GM18499 (cell line): ENCODE results near the gene HS6ST1.

Experiments
- ATAC-seq: cut with Tn5 transposase; IDR thresholded peaks from one replicate; pipeline ENCODE4 v1.9.1; 2021; ENCODE audit warnings: moderate number of reproducible peaks; ENCODE audit not compliant: insufficient read depth, unreplicated experiment

Gene HS6ST1

GRCh38 chr2:128301021-128301420 is 17.6 kb downstream of the HS6ST1 start:
- no peak for ATAC-seq

- no peak for ATAC-seq
Observed at GRCh38 chr2:128300151-128301020, 18.3 kb downstream of the HS6ST1 start.

- ATAC-seq: no peak
Observed at GRCh38 chr2:128299628-128300027, 19.0 kb downstream of the HS6ST1 start.

- no peak for ATAC-seq
Observed at GRCh38 chr2:128298846-128299507, 19.7 kb downstream of the HS6ST1 start.

DNA sequence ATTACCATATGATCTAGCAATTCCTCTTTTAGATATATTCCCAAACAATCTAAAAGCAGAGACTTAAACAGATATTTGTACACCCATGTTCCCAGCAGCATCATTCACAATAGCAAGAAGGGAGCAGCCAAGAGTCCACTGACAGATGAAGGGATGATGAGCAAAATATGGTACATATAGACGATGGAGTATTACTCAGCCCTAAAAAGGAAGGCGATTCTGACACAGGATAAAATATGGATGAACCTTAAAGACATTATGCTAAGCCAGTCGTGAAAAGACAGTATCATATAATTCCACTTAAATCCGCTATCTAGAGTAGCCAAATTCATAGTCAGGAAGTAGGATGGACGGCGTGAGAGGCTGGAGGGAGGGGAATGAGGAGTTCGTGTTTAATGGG is 20.4 kb downstream of the HS6ST1 start:
- ATAC-seq: no peak

DNA sequence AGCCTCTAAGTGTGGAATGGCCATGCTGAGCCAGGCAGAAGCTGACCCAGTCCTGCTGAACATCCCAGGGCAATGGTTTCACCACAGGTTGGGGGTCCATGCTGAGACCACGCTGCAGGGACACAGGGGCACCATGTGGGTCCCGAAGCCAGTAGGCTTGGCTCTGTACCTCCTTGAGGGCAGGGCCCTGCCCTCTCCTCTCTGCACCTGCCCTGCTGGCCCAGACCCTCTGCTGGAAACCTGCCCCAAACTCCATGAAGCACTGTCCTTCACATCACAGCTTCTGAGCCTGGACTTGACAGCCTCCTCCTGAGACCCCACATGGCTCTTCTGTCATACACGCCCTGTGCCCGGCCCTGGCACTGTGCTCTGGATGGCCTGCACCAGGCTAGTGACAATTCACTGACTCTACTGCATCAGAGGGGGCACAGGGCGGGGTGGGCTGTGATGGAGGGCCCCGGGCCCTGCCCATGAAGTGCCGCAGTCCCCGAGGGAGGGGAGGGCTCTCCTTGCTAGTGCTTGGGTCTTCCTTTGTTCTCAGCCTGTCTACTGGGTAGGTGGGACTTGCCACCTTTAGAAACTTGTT is 24.7 kb downstream of the HS6ST1 start:
- no peak for ATAC-seq

DNA sequence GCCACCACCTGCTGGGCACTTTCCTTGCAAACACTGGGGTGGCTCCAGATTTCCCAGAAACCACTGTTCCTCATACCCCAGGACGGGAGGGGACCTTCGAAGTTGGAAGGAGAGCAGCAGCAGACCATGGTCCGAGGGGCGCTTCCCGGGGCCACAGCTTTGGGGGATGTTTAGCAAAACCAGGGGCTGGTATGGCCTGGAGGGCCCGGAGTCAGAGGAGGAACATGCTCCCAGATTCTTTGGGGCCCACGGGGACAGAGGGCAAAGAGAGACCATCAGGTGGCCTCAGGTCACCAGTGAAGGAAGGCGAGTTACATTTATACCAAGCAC is 25.3 kb downstream of the HS6ST1 start:
- ATAC-seq: no peak

DNA sequence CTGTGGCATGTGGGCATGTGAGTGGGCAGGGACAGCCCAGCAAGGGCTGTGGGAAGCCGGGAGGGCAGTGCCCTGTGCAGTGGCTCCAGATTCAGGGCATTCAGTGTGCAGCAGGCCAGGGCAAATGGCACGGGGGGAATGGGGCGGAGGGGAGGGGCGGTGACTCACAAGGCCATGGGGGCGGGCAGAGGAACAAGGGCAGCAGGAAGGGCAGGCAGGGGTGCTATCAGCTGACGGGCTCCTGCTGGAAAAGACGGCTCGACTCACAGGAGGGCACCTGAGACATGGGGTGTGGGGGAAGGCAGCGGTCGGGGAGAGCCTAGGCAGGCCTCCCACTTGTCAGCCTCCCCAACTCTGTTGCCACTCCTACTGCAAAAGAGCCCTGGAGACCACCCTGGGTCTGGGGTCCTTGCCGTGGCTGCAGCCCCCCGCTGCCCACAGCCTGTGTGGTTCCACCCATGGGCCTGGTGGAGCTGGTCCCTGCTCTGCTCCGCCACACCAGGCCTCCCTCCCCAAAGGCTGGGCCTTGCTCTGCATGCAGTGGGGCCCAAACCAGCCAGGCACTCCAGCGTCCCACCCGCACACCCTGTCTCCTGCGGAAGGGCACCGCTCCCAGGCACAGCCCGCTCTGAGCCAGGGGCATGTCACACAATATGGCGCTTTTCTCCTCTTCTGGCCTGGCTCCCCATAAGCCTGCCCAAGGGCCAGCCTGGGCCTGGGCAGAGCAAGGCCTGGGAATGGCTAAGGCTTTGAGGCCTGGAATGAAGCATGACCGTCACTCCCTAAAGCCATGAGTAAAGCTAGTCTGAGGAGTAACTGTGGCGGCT is 25.9 kb downstream of the HS6ST1 start:
- ATAC-seq: no peak

DNA sequence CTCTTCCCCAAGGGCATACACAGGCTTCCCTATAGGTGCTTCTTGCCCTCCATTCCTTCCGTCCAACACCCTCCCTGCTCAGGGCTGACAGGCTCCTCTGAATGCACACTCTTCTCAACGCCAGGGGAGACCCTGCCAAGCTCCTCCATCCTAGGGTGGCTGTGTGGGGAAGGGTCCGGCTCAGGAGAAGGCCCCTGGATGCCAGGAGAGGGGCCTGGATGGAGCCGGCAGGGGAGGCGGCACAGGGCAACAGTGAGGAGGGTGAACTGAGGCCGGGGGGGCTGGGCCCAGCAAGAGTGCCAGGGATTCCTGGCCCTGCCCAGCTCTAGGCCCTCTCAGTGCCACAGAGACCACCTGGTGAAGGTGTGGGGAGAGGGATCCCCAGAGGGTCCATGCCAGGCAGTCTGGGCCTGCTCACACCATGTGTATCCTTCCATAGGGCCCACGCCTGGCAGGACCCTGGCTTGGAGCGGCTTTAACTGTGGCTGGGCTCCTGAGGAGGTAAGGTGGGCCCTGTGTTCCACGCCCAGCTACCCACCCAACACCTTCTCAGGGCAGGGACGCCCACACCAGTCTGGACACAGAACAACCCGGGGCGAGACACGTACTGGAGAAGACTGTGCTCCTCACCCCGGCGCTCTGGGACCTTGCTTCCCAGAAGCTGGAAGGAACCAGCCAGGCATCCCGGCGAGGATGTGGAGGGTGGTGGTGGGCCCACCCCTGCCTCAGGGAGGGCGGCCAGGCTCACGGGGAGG is 26.6 kb downstream of the HS6ST1 start:
- no peak for ATAC-seq

DNA sequence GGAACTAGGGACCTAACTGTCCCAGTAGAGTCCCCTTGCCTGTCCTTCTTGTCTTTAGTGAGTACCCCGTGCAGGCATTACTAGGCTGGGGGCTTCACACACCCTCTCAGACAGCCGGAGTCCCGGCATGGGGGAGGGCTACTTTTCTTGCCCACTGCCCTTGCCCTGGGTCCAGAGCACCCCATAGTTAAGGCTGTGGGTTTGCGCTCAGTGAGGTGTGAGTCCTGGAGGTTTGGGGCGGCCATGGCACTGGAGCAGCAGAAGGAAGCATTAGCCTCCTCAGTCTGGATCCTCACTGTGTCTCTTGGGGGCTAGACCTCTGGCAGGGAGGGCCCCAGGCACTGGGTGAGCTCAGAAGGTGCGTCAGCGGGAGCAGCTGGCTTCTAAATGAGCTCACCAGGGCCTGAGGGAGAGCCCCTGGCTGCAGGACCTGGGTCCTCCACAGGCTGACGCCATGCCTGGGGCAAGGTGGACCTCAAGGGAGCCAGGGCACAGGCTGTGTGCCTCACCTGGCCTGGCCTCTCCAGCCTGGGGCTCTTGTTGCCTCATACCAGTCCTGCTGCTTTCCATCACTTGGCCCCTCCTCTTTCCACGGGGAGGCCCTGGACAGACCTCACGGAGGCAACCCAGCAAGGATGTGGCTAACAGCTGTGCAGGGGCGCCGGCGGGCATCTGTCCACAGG is 27.4 kb downstream of the HS6ST1 start:
- ATAC-seq: no peak

DNA sequence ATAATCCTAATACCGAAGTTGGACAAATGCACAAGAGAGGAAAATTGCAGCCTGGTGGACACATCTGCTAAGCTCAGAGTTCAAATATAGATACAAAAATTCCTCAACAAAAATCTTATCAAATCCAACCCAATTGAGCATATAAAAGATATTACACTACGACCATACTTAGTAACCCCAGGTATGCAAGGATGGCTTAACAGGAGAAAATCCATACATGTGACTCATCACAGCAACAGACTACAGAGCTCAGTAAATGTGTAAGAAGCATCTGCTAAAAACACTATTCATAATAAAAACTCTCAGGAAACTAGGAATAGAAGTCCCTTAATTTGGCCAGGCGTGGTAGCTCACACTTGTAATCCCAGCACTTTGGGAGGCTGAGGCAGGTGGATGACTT is 28.3 kb downstream of the HS6ST1 start:
- ATAC-seq: no peak

GRCh38 chr2:128289439-128289838 is 29.2 kb downstream of the HS6ST1 start:
- no peak for ATAC-seq

DNA sequence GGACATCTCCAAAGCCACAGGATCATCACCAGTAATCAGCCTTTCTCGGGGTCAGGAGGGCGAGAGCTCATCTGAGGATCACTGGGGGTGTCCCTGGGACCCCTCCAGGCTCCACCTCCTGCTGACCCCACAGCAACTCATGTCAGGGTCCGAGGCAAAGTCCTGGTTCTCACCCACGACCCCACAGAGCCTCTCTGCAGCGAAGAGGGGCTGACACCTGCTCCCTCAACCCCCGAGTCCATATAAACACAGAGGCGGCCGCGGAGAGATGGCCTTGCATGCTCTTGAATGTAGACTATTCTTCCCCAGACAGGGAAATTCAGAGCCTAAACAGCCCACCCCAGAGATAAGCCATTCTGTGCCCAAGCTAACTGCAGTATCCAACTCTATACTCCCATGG is 29.9 kb downstream of the HS6ST1 start:
- no peak for ATAC-seq

- ATAC-seq: no peak
Observed at GRCh38 chr2:128287780-128288735, 30.6 kb downstream of the HS6ST1 start.

GRCh38 chr2:128286905-128287779 is 31.5 kb downstream of the HS6ST1 start:
- no peak for ATAC-seq

DNA sequence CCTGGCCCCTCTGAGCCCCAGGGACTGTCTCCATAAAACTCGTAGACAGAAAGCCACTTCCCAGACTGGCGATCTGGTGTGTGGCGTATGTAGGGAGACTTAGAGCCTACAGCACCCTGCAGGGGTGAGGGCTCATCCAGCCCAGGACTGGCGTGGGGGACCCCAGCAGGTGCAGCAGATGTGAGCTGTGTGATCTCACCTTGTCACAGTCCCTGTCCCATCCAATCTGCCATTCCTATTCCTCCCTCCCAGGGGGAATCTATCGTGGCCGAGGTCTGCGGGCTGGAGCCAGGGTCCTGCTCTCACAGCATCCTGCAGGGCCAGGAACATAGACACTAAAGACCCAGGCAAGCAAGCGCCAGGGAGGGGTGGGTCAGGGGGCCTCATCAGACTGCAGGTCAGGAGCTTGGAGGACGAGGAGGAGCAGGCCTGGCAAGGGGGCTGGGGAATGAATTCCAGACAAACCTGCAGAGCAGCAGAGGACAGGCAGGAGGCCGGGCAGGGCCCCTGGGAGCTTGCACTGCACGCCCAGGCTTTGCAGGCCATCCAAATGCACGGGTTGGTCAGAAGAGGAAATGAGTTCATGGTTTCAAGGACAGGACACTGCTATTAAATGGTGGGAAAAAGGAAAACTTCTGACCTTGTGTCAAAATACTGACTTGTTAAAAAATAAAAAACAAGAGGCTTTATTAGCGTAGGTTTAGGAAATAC is 32.5 kb downstream of the HS6ST1 start:
- ATAC-seq: no peak
